Upper lobe of left lung (tissue), 6 donors: ENCODE measurements around the gene OR51F1. TPM values are rescaled to one million over a fixed set of nuclear protein-coding genes. Genes with fewer than 3 reads are reported as not detected.

Source experiments
- small RNA-seq, 4 donors: library from RNA; depleted of rRNA; stranded (forward); fragments of <200 nt; gene quantifications; one replicate each; pipeline ENCODE3, GENCODE V24; 2016
- total RNA-seq, 6 donors: library from RNA; depleted of rRNA in 4 of 6; stranded (reverse); fragments of >200 nt in 4 of 6; gene quantifications; one replicate each; pipeline versions ENCODE4 v1.1.0 to v1.2.1, GENCODE V29; 2016 to 2021
- donor health status: DM: no; HTN: no; CAD: no; lungs with moderate emphysema.
- donor health status: DM: no; HTN: yes; CAD: no; lungs with severe emphysema.

Gene OR51F1
- total RNA-seq, 6 donors from 2014 or later, result not detected

Small RNA genes lying within 50 kb of the gene (small RNA-seq; reads per million reads assigned to genes)
- 0 reads per million in 4 donors for gene RF00091

Other genes with a start within 250 kb of the OR51F1 start
- not detected for gene OR52M1, start 224.7 kb downstream of the OR51F1 start, total RNA-seq
- not detected for gene OR52I2, start 188.2 kb downstream of the OR51F1 start, total RNA-seq
- not detected for gene OR52I1, start 175.9 kb downstream of the OR51F1 start, total RNA-seq
- 10 to 100 TPM in 5 of 6 donors, 1 to 10 TPM in 1; 8.7 to 21.6 (median 13.1) TPM for gene TRIM68, start 161.7 kb downstream of the OR51F1 start, total RNA-seq
- not detected for gene OR51D1, start 132.5 kb downstream of the OR51F1 start, total RNA-seq
- gene OR51E1, start 126.0 kb downstream of the OR51F1 start, total RNA-seq, result not detected
- gene OR51E2, start 72.1 kb downstream of the OR51F1 start, total RNA-seq, result not detected
- gene MMP26, start 65.2 kb downstream of the OR51F1 start, total RNA-seq, result not detected
- gene OR52R1, start 34.4 kb upstream of the OR51F1 start, total RNA-seq, result not detected
- not detected for gene OR51F2, start 51.4 kb upstream of the OR51F1 start, total RNA-seq
- not detected for gene OR51S1, start 79.3 kb upstream of the OR51F1 start, total RNA-seq
- gene OR51T1, start 112.0 kb upstream of the OR51F1 start, total RNA-seq, result not detected
- not detected for gene OR51A7, start 133.8 kb upstream of the OR51F1 start, total RNA-seq
- not detected for gene OR51G2, start 149.4 kb upstream of the OR51F1 start, total RNA-seq
- not detected for gene OR51G1, start 154.4 kb upstream of the OR51F1 start, total RNA-seq
- not detected for gene OR51A4, start 177.7 kb upstream of the OR51F1 start, total RNA-seq
- gene OR51A2, start 185.8 kb upstream of the OR51F1 start, total RNA-seq, result not detected
- gene OR51L1, start 224.9 kb upstream of the OR51F1 start, total RNA-seq, result not detected